ENCODE measurements around the gene WWC2.

The WWC2 gene

DNA sequence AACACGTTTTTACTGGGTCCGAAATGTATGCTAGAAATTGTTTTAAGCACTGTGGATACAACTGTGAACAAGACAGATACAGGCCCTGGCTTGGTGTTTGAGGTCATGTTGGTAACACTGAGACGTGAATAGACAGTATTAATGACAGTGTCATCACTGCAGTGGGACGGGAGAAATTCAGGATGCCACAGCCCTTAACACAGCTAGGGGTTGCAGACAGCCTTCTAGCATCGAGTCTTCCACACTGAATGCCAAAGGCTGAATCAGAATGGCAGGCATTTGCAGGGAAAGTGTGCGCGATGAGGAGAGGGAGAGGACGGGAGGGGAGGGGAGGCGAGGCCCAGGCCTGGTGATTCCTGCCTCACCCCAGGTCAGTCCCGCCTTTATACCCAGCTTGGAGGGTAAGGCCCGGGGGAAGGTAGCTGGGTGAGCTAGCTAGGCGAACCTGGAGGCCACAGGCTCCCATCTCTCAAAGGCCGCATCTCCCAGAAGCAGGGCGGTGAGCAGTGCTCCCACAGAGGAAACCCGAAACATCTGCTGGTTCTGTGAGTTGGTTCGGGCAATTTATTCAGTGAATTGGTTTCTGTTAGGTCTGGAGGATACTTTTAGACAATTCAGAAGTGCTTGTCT lies 267.3 kb downstream of the WWC2 start:
- no peak for DNase-seq
- no peak for TF ChIP-seq POLR2A (IDR thresholded peaks at IDR 0.05; ENCODE audit: low read length)
- no peak for TF ChIP-seq GATA1 (IDR thresholded peaks at IDR 0.05; ENCODE audit: low read depth, low read length)

DNA sequence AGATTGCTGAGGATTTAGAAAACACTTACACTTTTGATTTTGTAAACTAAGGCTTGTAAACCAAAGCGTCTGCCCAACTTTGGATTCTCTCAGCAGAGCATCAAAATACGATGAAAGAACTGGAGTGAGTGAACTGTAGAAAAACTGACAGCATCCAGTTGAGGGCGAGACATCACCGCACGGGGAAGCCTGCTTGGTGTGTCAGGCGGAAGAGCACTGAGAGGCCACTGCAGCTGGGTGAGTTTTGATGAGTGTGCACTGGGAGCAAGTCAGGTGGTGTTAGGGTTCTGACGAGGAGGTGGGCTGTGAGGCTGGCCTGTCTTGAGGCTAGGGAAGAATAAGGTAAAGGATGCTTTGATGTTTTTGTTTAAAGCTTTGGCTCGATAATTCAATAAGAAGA lies 270.0 kb downstream of the WWC2 start:
- TF ChIP-seq POLR2A (IDR thresholded peaks at IDR 0.05; ENCODE audit: low read length) (no peak), GATA1 (IDR thresholded peaks at IDR 0.05; ENCODE audit: low read depth, low read length) (no peak)
- no peak for DNase-seq

All from erythroblast (primary cell).